ENCODE measurements around the gene LGR5. TPM values are rescaled to one million over a fixed set of nuclear protein-coding genes. Genes with fewer than 3 reads are reported as not detected.
A peak's percentile ranks its signal among the peaks of the same experiment; 100 is the strongest.
"Not testable (repeated sequence)": the region's sequence is repeated elsewhere in the genome, so short reads cannot be mapped to it uniquely, and the experiment has no call there.

LGR5 gene
- total and polyA plus RNA-seq, 3 experiments from 2014 or later, result not detected

DNA sequence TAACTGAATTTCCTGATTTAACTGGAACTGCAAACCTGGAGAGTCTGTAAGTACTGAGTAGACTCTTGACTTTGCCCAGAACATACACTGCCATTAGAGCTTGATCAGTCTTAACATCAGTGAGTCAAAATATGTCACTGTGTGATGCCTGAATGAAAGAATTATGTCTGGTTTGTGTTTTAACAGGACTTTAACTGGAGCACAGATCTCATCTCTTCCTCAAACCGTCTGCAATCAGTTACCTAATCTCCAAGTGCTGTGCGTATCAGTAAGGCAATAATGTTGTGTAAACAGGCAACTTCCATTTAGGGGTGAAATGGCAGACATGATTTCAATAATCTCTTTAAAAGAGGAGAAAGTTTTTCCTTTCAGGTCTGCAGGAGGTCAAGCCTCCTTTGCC, 127.1 kb downstream of the LGR5 start:
- Histone ChIP-seq H3K36me3 (ENCODE audit: insufficient read depth, low read length) (no peaks in the 10 kb centered on the region), H3K27ac (ENCODE audit: low read depth, low read length) (no peak overlapping the region), H3K4me1 (ENCODE audit: insufficient read depth, low read length) (no peaks in the 10 kb centered on the region), H3K9me3 (ENCODE audit: low read length) (no peaks in the 10 kb centered on the region), H3K4me3 (ENCODE audit: low read length) (no peak overlapping the region), H3K27me3 (ENCODE audit: insufficient read depth, low read length, poor library complexity, severe bottlenecking) (no peaks in the 10 kb centered on the region)
- H3K4me3 Mint-ChIP-seq, result no peak overlapping the region
- peaks cover 0 to 3% (median 0%) of the 10 kb centered on the region in 5 donors for H3K9me3 Mint-ChIP-seq
- DNase-seq, result no peak
- H3K36me3 Mint-ChIP-seq, result no peaks in the 10 kb centered on the region
- H3K27me3 Mint-ChIP-seq, result peaks cover 10 to 33% of the 10 kb centered on the region in 2 donors
- ChIA-PET CTCF (no interaction called here), POLR2A (no interaction called here)
- H3K4me1 Mint-ChIP-seq, result no peaks in the 10 kb centered on the region
- H3K27ac Mint-ChIP-seq, result no peak overlapping the region

DNA sequence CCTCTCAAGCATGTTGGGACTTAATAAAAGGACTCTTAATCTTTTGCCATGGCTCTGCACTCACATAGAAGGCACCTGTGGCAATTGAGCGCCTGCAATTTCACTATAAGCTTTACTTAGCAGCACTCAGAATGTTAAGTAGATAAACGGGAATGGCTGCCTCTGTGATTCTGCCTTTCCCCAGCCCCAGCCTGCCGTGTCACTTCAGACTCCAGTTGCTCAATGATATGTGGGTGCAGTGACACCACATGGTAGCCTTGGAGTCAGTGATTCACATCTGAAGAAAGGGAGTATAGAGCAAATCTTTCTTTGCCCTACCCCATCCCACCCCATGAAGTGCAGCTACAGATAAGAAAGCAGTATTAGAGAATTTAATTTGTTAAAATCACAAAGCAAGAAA, 127.9 kb downstream of the LGR5 start:
- Mint-ChIP-seq H3K27me3 (peaks cover 10 to 36% of the 10 kb centered on the region in 2 donors), H3K27ac (no peak overlapping the region), H3K36me3 (no peaks in the 10 kb centered on the region), H3K4me1 (no peaks in the 10 kb centered on the region), H3K4me3 (no peak overlapping the region), H3K9me3 (peaks cover 0 to 3% (median 0%) of the 10 kb centered on the region in 5 donors)
- no peak for DNase-seq
- Histone ChIP-seq H3K27ac (ENCODE audit: low read depth, low read length) (no peak overlapping the region), H3K27me3 (ENCODE audit: insufficient read depth, low read length, poor library complexity, severe bottlenecking) (no peaks in the 10 kb centered on the region), H3K9me3 (ENCODE audit: low read length) (no peaks in the 10 kb centered on the region), H3K4me1 (ENCODE audit: insufficient read depth, low read length) (no peaks in the 10 kb centered on the region), H3K4me3 (ENCODE audit: low read length) (no peak overlapping the region), H3K36me3 (ENCODE audit: insufficient read depth, low read length) (no peaks in the 10 kb centered on the region)
- ChIA-PET CTCF (interaction anchor here (0.5 kb wide), 1 partner anchor 572 kb away, joined by 3 read pairs; no protein-coding TSS in a partner anchor), POLR2A (no interaction called here)

DNA sequence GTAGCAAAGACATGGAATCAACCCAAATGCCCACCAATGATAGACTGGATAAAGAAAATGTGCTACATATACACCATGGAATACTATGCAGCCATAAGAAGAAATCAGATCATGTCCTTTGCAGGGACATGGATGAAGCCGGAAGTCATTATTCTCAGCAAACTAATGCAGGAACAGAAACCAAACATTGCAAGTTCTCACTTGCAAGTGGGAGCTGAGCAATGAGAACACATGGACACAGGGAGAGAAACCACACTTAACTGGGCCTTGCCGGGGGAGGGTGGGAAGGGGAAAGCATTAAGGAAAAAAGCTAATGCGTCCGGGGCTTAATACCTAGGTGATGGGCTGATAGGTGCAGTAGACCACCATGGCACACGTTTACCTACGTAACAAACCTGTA, 130.3 kb downstream of the LGR5 start:
- H3K36me3 ChIP-seq (ENCODE audit: insufficient read depth, low read length); H3K9me3 ChIP-seq (ENCODE audit: low read length); POLR2A ChIA-PET; H3K9me3 Mint-ChIP-seq; H3K4me3 Mint-ChIP-seq; H3K4me1 Mint-ChIP-seq; CTCF ChIA-PET; H3K4me3 ChIP-seq (ENCODE audit: low read length); H3K27ac ChIP-seq (ENCODE audit: low read depth, low read length); DNase-seq; H3K27me3 ChIP-seq (ENCODE audit: insufficient read depth, low read length, poor library complexity, severe bottlenecking); H3K36me3 Mint-ChIP-seq; H3K4me1 ChIP-seq (ENCODE audit: insufficient read depth, low read length); H3K27ac Mint-ChIP-seq: not testable (repeated sequence)
- peaks cover 13 to 43% of the 10 kb centered on the region in 2 donors for H3K27me3 Mint-ChIP-seq

DNA sequence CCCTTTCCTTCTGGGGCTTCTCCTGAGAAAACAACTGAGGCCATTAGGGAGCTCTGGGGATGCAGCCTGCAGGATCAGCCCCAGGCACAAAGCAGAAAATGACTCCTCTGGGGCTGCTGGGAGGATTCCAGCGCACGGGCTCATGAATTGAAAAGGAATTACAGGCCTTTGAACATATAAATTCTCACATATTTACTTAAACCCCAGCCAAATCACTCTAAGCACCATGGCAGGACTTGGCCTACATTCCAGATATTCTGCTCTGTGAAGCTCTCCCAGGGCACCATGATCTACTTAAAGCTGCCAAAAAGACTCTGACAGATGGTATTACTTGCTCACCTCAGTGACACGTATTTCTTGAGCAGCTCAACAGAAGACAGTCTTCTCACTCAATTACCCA, 136.9 kb downstream of the LGR5 start:
- no peaks in the 10 kb centered on the region for H3K36me3 Mint-ChIP-seq

DNA sequence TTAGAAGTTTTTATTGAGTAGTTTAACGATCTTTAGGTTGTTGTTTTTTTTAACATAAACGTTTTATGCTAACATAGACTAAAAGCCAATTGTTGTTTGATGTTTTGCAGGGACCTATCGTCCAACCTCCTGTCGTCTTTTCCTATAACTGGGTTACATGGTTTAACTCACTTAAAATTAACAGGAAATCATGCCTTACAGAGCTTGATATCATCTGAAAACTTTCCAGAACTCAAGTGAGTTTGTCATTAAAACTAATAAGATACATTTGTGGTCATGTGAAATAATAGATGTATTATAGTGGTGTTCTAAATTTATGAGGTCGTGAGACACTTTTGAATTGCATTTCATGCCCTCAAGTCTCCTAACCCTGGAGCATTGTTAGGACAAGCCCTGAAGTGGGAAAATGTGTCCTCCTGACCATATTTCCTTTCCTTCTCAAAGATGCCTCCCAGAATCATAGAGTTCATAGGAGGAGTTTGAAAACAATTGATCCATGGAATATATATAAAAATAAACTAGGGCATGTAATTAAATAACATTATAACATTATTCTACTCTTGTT, 139.2 kb downstream of the LGR5 start:
- H3K27me3 Mint-ChIP-seq, result peaks cover 8 to 21% of the 10 kb centered on the region in 2 donors
- CTCF ChIA-PET, result no interaction called here
- no peaks in the 10 kb centered on the region for H3K4me1 Mint-ChIP-seq
- Histone ChIP-seq H3K27ac (ENCODE audit: low read depth, low read length) (no peak overlapping the region), H3K27me3 (ENCODE audit: insufficient read depth, low read length, poor library complexity, severe bottlenecking) (peaks cover 4% of the 10 kb centered on the region), H3K4me3 (ENCODE audit: low read length) (no peak overlapping the region), H3K4me1 (ENCODE audit: insufficient read depth, low read length) (no peaks in the 10 kb centered on the region), H3K36me3 (ENCODE audit: insufficient read depth, low read length) (no peaks in the 10 kb centered on the region), H3K9me3 (ENCODE audit: low read length) (no peaks in the 10 kb centered on the region)
- DNase-seq, result no peak
- no peak overlapping the region for H3K27ac Mint-ChIP-seq
- H3K4me3 Mint-ChIP-seq, result no peak overlapping the region
- POLR2A ChIA-PET, result no interaction called here
- peaks cover 0 to 2% (median 0%) of the 10 kb centered on the region in 5 donors for H3K9me3 Mint-ChIP-seq
- no peaks in the 10 kb centered on the region for H3K36me3 Mint-ChIP-seq

More for the DNA sequence above, 136.9 kb downstream of the LGR5 start:
- no peak overlapping the region for H3K4me3 Mint-ChIP-seq
- Histone ChIP-seq H3K27me3 (ENCODE audit: insufficient read depth, low read length, poor library complexity, severe bottlenecking) (no peaks in the 10 kb centered on the region), H3K4me3 (ENCODE audit: low read length) (no peak overlapping the region), H3K9me3 (ENCODE audit: low read length) (no peaks in the 10 kb centered on the region), H3K27ac (ENCODE audit: low read depth, low read length) (no peak overlapping the region), H3K36me3 (ENCODE audit: insufficient read depth, low read length) (no peaks in the 10 kb centered on the region), H3K4me1 (ENCODE audit: insufficient read depth, low read length) (no peaks in the 10 kb centered on the region)
- ChIA-PET POLR2A (no interaction called here), CTCF (no interaction called here)
- H3K27me3 Mint-ChIP-seq, result peaks cover 6 to 18% of the 10 kb centered on the region in 2 donors
- H3K9me3 Mint-ChIP-seq, result peaks cover 0 to 2% (median 0%) of the 10 kb centered on the region in 5 donors
- no peak overlapping the region for H3K27ac Mint-ChIP-seq
- H3K4me1 Mint-ChIP-seq, result no peaks in the 10 kb centered on the region
- DNase-seq, result no peak

DNA sequence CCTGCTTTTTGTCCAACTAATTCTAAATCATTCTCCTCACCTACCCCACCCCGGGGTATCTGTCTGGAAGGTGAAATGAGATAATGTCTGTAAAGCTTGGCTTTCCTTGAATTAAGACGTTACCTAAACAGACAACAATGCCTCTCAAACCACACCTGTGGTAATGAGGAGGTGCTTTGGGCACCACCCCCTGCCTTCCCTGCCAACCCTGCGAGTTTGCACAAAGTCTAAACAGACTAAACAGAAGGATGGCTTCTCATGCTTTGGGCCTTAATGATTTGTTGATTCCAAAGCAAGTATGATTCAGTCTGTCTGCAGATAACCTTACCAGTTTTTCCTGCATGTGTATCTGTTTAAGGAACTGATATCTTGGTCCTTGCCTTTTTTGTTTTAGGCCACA, 141.6 kb downstream of the LGR5 start:
- Histone ChIP-seq H3K9me3 (ENCODE audit: low read length) (no peaks in the 10 kb centered on the region), H3K4me1 (ENCODE audit: insufficient read depth, low read length) (no peaks in the 10 kb centered on the region), H3K36me3 (ENCODE audit: insufficient read depth, low read length) (no peaks in the 10 kb centered on the region), H3K27me3 (ENCODE audit: insufficient read depth, low read length, poor library complexity, severe bottlenecking) (peaks cover 4% of the 10 kb centered on the region), H3K4me3 (ENCODE audit: low read length) (no peak overlapping the region), H3K27ac (ENCODE audit: low read depth, low read length) (no peak overlapping the region)
- no peak for DNase-seq
- CTCF ChIA-PET, result no interaction called here
- H3K9me3 Mint-ChIP-seq, result no peaks in the 10 kb centered on the region
- no peaks in the 10 kb centered on the region for H3K4me1 Mint-ChIP-seq
- peaks cover 0 to 2% (median 0%) of the 10 kb centered on the region in 3 donors for H3K36me3 Mint-ChIP-seq
- POLR2A ChIA-PET, result no interaction called here
- no peak overlapping the region for H3K4me3 Mint-ChIP-seq
- peaks cover 4 to 24% of the 10 kb centered on the region in 2 donors for H3K27me3 Mint-ChIP-seq
- peak overlapping the region in 2 of 8 donors; percentile 22 to 54 for H3K27ac Mint-ChIP-seq

DNA sequence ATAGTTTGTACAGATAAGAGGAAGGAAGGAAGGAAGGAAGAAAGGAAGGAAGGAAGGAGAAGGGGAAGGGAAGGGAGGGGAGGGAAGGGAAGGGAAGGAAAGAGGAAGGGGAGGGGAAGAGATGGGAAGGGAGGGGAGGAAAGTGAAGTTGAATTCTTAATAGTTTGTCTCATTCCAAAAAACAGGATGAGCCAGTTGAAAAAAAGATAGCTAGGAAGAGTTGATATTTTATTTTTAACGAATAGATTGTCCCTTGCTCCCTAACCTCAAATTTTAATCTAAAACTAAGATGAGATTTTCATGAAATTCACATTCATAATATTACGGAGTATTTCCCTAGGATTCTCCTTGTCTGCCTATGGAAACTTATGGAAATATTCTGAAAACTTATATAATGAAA, 143.3 kb downstream of the LGR5 start:
- ChIA-PET CTCF (no interaction called here), POLR2A (no interaction called here)
- H3K36me3 Mint-ChIP-seq, result peaks cover 0 to 2% (median 0%) of the 10 kb centered on the region in 3 donors
- Histone ChIP-seq H3K9me3 (ENCODE audit: low read length) (no peaks in the 10 kb centered on the region), H3K4me3 (ENCODE audit: low read length) (no peak overlapping the region), H3K27me3 (ENCODE audit: insufficient read depth, low read length, poor library complexity, severe bottlenecking) (peaks cover 4% of the 10 kb centered on the region), H3K4me1 (ENCODE audit: insufficient read depth, low read length) (no peaks in the 10 kb centered on the region), H3K36me3 (ENCODE audit: insufficient read depth, low read length) (no peaks in the 10 kb centered on the region), H3K27ac (ENCODE audit: low read depth, low read length) (no peak overlapping the region)
- no peaks in the 10 kb centered on the region for H3K4me1 Mint-ChIP-seq
- no peak overlapping the region for H3K4me3 Mint-ChIP-seq
- no peak for DNase-seq
- peaks cover 3 to 33% of the 10 kb centered on the region in 2 donors for H3K27me3 Mint-ChIP-seq
- H3K9me3 Mint-ChIP-seq, result no peaks in the 10 kb centered on the region
- H3K27ac Mint-ChIP-seq, result no peak overlapping the region

DNA sequence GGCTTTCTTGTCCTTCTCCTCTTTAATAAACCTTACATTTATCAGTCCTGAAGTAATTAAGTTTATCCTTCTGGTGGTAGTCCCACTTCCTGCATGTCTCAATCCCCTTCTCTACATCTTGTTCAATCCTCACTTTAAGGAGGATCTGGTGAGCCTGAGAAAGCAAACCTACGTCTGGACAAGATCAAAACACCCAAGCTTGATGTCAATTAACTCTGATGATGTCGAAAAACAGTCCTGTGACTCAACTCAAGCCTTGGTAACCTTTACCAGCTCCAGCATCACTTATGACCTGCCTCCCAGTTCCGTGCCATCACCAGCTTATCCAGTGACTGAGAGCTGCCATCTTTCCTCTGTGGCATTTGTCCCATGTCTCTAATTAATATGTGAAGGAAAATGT, 144.8 kb downstream of the LGR5 start:
- H3K4me3 ChIP-seq (ENCODE audit: low read length), result no peak overlapping the region
- peaks cover 3 to 41% of the 10 kb centered on the region in 2 donors for H3K27me3 Mint-ChIP-seq
- no peaks in the 10 kb centered on the region for H3K4me1 Mint-ChIP-seq
- H3K36me3 Mint-ChIP-seq, result peaks cover 0 to 2% (median 0%) of the 10 kb centered on the region in 3 donors
- H3K27ac ChIP-seq (ENCODE audit: low read depth, low read length), result no peak overlapping the region
- H3K27ac Mint-ChIP-seq, result no peak overlapping the region
- no peaks in the 10 kb centered on the region for H3K36me3 ChIP-seq (ENCODE audit: insufficient read depth, low read length)
- DNase-seq, result no peak
- H3K27me3 ChIP-seq (ENCODE audit: insufficient read depth, low read length, poor library complexity, severe bottlenecking), result peaks cover 4% of the 10 kb centered on the region
- no peaks in the 10 kb centered on the region for H3K9me3 Mint-ChIP-seq
- no peak overlapping the region for H3K4me3 Mint-ChIP-seq
- ChIA-PET POLR2A (no interaction called here), CTCF (no interaction called here)
- H3K9me3 ChIP-seq (ENCODE audit: low read length), result no peaks in the 10 kb centered on the region
- H3K4me1 ChIP-seq (ENCODE audit: insufficient read depth, low read length), result no peaks in the 10 kb centered on the region

DNA sequence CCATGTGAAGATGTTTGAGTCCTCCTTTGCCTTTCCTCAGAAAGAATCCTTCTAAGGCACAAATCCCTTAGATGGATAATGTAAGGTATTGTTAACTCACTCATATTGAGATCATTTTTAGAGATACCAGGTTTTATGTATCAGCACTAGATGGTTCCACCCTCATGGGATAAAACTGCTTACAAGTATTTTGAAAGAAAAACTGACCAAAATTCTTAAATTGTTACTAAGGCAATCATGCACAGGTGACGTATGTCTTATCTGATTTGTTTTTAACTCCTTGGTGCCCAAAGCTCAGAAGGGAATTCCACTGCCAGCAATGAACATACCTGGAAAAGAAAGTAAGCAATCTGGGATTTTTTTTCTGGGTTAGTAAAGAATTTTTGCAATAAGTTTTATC, 145.6 kb downstream of the LGR5 start:
- Mint-ChIP-seq H3K4me1 (no peaks in the 10 kb centered on the region), H3K4me3 (no peak overlapping the region), H3K27ac (no peak overlapping the region), H3K36me3 (peaks cover 0 to 2% (median 0%) of the 10 kb centered on the region in 3 donors), H3K9me3 (no peaks in the 10 kb centered on the region), H3K27me3 (peaks cover 4 to 46% of the 10 kb centered on the region in 2 donors)
- H3K9me3 ChIP-seq (ENCODE audit: low read length), result no peaks in the 10 kb centered on the region
- no peak for DNase-seq
- no peak overlapping the region for H3K4me3 ChIP-seq (ENCODE audit: low read length)
- H3K27ac ChIP-seq (ENCODE audit: low read depth, low read length), result no peak overlapping the region
- peaks cover 4% of the 10 kb centered on the region for H3K27me3 ChIP-seq (ENCODE audit: insufficient read depth, low read length, poor library complexity, severe bottlenecking)
- ChIA-PET CTCF (no interaction called here), POLR2A (no interaction called here)
- no peaks in the 10 kb centered on the region for H3K4me1 ChIP-seq (ENCODE audit: insufficient read depth, low read length)
- H3K36me3 ChIP-seq (ENCODE audit: insufficient read depth, low read length), result no peaks in the 10 kb centered on the region

Data from CD8-positive, alpha-beta memory T cell (primary cell).